Fibroblast of skin of right quadriceps (primary cell): ENCODE results near the gene PVALB.

Source experiments
- DNase-seq: peaks from one replicate; pipeline ENCODE4 v3.0.0-alpha.2; 2013

PVALB gene

DNA sequence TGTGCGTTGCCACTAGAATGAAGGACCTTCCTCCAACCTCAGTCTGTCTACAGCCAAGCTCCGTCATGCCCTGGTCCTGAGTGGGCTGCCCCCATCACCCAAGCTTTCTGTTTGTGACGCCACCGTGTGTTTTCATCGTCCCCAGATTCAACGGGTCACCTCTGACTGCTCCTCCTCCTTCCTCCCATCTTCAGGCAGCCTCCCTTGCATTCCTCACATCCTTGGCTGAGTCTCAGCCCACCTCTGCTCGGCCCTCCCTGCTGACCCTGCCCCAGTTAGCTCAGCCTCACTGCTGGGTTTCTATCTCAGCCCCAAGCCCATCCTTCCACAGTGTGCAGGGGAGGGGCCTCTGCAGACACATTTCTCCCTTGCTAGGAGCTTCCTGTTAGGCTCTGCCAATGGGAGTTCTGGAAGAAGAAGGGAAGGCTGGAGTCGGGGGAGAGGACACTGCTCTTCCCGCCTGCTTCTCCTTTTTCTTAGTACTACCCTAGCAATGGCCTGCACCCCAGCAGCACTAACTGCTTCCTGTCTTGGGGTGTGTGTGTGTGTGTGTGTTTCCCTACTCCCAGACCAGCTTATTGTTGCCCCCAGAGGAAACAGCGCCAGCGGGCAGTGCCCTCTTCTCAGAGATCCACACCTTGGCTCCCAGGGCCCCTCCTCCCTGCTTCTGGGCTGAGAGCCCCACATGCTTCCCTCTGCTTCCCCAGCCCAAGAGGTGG, 46.2 kb downstream of the PVALB start:
- no peak for DNase-seq

DNA sequence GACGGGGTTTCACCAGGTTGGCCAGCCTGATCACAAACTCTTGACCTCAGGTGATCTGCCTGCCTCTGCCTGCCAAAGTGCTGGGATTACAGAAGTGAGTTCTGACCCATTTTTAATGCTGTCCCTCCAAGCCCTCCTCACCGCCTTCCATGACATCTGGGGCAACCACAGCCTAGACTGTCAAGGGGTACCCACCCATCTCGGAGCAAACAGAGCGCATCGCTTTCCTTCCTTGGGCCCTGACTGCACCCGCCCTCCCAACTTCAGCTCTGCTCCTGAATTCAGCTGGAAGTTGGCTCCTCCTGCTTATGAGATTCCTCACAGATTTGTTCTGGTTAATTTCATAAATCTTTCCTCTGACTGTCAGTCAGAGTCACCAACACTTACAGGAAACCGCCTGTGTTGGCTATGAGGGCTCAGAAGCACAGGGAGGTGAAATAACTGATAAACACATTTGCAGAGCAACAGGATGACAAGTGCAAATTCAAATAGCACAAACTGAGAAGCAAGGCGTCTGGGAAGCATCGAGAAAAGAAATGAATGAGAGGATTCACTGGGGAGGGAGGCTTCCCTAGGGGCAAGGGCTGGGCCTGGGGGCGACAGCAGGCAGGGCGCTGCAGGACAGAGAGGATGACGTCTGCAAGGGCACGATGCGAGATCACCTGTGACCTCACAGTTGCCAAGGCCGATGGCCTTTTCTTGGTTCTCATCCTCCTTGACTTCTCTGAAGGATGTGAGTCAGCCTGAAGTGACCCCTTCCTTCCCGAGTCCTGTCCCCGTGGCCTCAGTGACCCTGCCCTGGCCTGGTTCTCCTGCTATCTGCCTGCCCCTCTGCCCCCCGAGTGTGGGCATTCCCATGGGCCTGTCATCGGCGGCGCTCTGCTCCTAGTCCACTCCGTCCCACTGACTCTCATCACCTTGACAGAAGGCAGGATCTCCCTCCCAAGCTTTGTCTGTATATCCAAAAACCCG, 47.0 kb downstream of the PVALB start:
- DNase-seq: no peak

DNA sequence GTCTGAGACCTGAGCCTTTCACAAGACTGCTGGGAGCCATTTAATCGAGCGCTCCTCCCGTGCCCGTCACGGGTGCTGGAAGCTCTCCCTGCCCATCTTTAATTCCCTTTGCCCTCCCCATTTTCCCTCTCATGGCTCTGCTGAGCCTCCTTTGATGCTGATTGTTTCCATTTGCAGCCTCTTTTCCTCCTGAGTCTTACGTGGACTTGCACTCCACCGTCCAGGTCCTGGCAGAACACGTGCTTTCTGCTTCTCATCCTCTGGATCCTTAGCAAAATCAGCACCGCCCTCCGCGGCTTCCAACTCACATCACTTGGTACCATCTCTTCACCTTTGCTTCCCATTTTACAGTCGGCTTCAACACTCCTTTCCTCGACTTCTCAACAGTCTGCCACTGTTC, 48.2 kb downstream of the PVALB start:
- DNase-seq: no peak

DNA sequence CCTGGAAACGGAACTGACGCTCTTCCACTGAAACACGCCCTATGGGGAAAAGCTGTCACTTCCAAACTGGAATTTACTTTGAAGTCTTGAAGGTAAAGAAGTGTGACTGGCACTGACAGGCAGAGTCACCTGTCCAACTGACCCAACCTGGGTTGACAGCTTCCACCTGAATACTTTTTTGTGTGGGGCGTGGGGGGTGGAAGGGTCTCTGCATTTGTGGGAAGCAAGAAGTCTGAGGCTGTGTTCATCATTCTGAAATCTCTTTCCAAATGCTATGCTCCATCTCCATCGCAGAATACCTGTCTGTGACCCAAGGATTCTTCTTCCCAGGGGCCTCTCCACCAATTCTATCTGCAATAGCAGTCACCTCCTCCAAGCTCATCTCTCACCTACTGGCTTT, 48.7 kb downstream of the PVALB start:
- DNase-seq: no peak

DNA sequence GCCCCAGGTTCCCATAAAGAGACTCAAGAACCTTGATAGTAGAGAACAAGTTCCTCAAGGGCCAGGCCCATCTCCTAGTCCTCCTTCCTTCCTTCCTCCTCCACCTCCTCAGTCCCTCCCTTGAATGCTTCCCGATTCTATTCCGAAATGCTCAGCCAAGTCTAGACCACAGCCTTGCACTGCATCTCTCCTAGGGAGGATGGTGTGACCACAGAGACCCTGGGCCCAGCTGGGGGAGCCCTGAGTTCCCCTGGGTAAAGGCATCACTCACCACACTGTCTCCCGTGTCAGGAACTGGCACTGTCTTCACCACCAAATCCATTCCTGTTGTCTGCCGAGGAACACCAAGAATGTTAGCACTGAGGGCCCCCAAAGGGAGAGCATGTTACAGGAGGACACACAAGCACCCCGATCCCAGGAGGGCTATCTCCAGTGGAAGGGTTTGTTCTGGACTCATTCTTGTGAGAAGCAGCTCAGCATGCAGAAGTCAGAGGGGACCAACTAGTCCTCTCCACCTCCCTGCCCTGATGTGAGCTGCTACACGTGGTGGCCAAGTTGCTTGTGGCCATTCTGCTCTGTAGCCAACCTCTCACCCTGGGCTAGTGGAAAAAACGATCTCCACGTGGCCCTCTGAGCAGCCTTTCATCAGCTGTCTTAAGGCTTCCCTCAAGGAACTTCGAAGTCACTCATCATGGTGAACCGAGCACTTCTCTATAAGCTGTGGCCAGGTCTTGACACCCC, 49.6 kb downstream of the PVALB start:
- DNase-seq: no peak

DNA sequence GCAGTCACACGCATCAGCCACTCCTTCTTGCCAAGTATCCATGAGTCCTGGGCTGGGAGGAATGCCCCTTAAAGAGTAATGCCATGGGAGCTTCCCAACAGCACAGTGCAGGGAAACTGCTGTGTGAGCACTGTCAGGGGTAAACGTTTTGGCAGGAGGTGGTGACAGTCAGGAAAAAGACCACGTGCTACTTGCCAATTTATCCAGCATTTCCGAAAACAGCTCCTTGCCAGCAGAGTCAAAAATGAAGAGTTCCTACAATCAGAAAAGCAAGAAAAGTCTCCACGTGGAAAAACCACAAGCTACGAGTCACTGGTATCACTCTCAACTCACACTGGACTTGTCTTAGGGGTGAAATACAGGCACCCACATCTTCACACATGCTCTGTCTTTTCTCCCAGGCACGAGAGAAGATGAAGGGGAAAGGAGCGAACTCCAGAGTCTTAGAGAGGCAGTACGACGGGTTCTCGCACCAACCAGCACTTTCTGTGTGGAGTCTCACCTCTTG, 50.8 kb downstream of the PVALB start:
- peak; percentile 26 for DNase-seq

DNA sequence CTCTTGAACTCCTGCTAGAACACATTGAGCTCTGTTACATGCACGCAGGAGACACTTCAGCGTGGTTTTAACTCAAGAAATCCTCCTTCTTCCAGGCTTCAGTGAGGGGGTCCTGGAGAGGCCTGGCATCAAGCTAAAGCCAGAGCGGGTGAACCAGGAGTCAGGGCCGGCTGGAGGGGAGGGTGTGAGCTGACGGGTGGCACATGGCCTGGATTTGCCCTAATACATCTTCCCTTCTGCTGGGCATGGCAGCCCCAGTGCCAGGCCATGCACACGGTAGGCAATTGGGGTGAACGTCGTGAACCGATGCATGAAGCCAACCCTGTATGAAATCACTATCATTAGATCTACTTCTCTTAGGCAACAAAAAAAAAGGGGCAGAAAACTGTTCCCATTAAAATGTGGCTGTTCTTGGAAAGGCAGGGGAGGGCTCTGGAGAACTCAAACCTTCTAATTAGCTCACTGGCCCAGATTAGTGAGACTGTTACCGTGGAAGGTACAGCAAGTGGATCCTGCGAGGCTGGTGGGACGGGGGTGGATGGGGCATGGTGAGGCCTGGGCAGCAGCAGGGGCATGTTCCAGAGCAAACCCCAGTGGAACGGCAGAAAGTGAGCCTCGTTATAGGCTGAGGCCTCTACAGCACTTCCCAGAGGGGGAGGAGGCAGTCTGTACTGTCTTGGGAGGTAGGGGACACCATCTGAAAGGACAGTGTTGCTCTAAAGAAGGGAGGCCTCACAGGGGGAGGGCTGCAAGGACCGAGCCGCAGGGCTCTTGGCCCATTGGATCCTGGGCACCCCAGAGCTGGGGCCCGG, 51.5 kb downstream of the PVALB start:
- DNase-seq: no peak

DNA sequence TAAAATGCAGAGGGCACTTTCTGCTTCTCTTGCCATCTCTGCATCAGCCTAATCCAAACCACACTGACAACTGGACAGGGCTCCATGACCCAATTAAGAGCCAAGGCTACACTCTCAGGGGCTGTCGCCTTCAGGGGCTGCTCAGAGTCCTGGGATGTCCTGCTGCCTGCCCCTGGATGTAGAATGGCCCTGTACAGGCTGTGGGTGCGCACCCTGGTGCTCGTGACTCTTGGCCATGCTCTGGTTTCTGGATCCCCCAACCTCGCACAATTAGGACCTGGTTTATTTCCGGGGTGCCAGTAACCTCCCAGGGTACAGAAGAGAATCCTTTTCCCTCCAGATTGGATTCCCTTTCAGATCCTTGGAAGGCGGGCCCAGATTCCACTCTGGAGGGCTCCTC, 52.2 kb downstream of the PVALB start:
- no peak for DNase-seq

DNA sequence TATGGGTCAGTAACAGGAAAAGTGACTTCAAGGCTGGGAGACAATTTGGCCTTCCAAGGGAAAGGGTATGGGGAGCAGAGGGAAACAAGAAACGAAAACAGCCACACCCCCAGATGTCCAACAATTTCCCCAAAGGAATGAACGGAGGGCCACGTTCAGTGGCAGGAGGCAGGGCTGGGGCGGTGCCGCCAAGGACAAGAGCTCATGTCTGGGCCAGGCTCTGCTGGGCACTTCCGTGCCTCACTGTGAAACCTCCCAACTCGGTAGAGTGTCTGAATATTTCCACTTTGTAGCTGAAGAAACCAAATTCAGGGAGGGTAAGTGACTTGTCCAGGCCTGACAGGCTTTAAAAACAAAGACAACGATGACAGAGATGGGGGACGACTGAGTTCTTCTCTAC, 52.8 kb downstream of the PVALB start:
- DNase-seq: no peak

DNA sequence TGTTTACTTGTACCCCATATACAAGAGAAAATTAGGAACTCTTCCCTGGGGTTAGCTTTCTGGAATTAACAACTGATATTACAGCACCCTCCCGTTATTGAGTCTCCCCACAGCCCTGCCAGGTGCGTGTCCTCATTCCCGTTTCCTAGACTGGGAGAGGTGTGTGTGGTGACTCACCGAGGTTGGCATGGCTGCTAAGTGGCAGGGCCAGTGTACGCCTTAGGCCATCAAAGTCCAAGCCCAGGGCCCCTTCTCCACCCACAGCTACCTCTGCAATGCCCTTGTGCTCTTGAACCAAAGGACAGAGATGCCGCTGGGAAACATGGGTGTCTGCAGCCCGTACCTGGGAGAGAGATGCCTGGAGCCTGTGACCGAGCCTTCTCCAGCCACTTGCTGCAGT, 53.3 kb downstream of the PVALB start:
- DNase-seq: no peak

DNA sequence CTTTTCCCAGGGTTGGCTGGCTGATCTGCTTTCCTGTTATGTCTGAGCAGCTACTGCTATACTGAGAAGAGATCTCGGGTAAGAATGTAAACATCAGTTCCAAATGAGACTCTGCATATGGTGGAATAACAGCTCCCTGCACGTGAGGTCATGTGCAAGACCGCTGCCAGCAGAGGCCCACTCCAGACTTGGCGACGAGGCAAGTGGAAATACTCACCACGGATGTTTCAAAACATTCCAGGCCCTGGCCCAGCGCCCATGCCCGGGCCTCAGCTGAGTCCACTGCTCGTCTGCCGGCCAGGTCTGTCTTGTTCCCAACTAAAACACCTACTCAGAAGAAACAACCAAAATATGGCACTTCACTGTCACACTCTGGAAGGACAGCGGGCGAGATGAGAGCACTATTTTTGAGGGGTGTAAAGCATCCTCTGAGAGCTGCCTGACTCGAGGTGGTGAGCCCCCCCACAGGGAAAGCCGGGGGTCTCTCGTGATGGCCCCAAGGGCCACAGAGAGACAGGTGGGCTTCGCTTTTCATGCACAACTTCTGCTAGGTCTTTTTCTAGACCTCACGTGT, 54.1 kb downstream of the PVALB start:
- DNase-seq: no peak

DNA sequence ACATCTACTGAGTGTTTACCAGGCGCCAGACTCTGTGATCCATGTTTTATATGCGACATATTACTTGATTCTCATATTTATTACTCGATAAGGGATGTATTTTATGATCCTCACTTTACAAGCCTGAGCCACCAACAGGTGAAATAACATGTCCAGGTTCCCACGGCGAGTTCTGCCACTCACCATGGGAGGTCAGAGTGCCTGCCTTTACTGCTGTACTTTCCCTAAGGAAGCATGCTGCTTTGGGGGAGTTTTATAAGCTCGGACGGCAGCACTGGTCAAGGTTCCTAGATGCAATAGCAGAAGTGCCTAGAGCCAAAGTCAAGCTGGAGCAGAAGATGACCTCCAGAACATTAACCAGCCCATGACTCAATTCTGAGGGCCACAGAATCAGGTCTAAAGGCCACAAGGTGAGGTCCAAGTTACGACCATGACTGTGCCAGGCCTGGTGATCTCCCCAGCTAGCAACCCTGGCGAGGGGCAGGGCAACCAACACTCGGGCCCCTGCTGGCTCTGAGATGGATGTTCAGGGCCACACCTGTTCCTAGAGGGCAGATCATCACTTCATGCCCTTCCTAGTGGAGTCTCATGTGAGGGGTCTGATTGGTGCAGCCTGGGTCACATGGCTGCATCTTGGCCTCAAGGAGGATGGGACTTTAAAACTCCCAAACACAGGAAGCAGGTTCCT, 55.1 kb downstream of the PVALB start:
- DNase-seq: no peak

DNA sequence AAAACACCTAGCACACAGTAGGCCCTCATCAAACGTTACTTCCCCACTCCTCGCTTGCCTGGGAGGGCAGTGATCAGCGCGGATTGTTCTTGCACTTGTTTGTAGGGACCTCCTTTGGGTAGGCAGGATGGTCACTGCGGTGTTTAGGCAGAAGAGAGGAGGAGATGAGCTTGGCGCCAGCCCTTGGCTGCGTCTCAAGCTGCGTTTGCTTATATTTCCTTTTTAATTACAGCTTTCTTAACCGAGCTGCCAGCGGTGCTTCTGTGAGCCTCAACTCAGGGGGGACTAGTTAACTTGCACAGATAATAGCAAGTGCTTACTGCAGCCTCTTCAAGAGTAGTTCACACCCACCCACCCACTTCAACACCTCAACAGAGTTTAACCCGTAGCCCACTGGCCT, 56.0 kb downstream of the PVALB start:
- DNase-seq: no peak

DNA sequence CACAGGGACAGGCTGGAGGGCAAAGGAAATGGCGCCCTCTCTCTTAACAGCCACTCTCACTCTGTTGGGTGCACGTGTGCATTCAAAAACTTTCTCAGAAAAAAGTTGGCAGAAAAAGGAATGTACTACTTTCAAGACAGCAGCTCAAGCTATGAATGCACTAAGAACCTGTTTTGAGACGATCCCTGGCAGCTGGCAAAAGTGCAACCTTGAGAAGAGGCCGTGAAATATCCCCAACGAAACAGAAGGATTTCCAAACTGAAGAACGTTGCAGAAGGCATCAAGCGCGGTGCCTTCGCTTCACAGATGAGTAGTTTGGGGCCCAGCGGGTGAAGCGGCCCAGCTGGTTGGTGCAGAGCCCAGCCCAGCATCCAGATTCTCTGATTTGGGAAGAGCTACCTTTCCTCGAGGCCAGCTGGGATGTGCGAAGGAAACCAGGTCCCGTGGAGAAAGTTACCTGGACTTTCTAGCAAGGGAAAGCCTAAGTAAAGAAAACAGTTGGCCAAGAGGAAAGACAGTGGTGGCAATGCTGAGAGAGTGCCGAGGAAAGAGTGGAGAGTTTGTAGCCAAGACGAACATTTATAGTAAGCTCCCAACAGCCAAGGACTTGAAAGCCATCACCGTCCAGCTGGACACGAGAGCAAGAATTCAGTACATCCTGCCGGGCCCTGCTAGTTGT, 57.2 kb downstream of the PVALB start:
- DNase-seq: no peak

DNA sequence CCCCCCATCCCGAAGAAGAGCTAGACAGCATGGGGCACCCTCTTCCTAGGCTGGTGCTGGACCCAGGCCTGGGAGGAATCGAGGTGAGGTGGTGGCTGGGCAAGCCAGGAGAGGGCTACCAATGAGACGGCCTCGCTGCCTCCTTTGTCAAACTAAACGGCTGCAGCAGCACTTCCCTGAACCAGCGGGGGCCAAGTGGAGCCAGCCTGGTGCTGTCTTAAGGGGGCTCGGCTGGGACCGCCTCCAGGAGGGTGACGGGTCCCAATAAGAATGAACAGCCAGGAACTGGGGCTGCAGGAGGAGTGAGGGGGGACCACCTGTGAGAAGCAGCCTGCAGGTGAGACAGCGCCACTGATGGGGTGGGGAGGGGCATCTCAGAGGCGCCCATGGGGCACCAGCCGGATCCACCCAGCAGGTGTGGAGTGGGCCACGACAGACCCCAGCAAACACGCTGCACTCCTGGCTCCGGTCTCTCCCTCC, 58.0 kb downstream of the PVALB start:
- no peak for DNase-seq

DNA sequence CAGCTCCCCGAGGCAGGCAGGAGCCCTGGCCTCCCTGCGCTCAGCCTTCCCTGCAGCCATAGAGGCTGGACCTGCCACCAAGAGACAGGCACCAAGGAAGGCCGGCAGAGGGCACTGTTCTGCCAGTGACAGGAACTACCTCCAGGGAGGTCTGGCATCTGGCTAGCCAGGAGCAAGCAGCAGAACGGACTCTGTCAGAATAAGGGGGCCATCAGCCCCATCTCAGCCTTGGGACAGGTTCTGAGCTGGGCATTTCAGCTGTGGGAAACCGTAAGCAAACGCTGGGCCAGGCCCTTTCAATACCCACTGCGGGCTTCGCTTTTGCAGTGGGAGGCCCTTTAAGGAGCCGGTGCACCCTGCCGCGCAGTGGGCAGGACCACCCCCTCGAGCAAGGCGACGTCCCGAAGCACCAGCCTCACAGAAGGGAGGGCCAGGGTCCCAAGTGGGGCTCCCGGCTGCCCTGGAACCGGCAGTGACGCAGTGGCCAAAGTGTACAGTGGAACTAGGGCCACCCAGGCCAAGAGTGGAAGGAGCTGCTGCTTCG, 59.1 kb downstream of the PVALB start:
- peak; percentile 49 for DNase-seq

DNA sequence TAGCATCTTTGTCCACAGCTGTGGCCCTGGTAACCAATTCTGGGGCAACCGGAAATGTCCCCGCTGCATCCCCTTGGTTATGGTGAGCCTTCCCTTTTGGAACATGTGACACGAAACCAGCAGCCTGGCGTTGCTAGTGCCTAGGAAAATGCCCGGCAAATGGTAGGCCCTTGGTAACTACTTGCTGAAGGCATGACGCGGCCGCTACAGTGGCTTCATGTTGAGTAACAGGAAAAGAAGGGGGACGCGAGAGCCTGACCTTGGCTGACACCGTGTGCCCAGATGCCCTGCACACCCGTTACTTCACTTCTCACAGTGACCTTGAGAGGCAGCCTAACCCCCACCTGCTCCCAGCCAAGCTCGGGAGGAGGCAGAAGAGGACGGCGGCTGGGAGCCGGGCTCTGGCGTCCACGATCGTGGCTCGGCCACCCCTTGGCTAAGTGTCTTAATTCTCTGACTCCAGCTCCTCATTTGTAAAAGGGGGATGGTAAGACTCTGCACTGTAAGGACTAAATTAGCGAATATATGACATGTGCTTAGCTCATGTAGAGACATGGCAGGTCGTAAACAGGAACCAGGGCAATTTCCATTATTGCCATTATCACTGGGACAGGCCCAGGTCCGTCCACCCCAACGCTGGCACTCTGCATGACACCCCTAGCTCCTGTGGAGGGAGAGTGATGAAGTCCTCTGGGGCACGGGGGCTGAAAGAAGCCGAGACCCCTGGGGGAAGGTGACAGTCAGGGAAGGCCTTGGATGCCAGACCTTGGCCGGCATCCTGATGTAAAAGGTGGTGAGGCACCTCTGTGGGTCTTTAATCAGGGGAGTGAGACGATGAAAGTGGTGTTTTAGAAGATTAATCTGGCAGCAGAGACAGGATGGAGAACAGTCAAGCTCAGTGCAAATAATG, 59.8 kb downstream of the PVALB start:
- DNase-seq: no peak

DNA sequence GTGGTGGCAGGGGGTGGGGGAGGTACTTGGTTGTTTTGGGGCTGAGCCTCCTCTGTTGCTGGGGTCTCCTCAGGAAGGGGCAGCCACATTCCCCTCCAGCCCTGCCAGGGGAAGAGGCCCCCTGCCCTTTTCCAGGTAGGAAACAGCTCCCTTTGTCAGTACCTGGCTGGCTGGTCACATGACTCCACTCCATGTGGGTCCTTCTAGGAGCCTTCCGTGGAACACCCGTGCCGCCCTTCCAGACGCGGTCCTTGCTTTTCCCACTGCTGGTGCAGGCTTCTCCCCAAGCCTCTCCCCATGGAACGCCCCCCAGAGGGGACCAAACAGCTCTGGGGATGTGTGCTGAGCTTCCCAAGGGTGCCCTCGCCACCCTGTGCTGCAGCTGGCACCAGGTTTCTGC, 60.8 kb downstream of the PVALB start:
- DNase-seq: no peak

DNA sequence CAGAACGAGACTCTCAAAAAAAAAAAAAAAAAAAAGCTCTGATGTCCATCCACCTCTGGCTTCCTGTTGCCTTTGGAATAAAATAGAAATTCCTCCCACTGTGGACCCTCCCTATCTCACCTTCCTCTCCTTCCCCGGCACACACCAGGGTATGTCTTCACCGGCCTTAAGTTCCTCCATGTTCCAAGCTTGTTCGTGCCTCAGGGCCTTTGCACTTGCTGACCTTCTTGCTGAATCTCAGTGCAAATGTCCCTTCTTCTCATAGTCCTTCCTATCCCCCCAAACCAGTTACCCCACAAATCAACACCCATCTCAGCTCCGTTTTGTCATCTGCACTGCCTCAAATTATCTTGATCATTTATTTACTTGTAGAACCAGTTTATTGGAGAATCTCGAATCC, 61.5 kb downstream of the PVALB start:
- no peak for DNase-seq
